Neutrophil (primary cell): ENCODE data around the gene GABRB2.
"Not testable (repeated sequence)": the region's sequence is repeated elsewhere in the genome, so short reads cannot be mapped to it uniquely, and the experiment has no call there.

Experiments
- H3K27ac ChIP-seq: fragments of 200-600 bp; sonication (generic); 2 replicates; pipeline ENCODE4 v1.5.1; 2016; ENCODE audit warnings: mild to moderate bottlenecking, moderate library complexity
- H3K27me3 ChIP-seq: fragments of 200-600 bp; sonication (generic); 2 replicates; pipeline ENCODE4 v1.6.0; 2016; ENCODE audit warnings: mild to moderate bottlenecking
- H3K36me3 ChIP-seq: fragments of 200-600 bp; sonication (generic); 2 replicates; pipeline ENCODE4 v1.5.1; 2017
- H3K4me1 ChIP-seq, 2 experiments: fragments of 200-600 bp in 1 of 2; sonication (generic) in 1 of 2; 1 replicate in 1 of 2; 2 replicates in 1 of 2; pipeline versions ENCODE4 v1.5.1 to v1.6.1; 2013 to 2016; ENCODE audit warnings: low read depth in 1 of 2, low read length in 1 of 2, mild to moderate bottlenecking in 1 of 2, moderate library complexity in 1 of 2; ENCODE audit not compliant: control insufficient read depth in 1 of 2, insufficient read depth in 1 of 2
- H3K4me3 ChIP-seq, 2 experiments: fragments of 200-600 bp in 1 of 2; sonication (generic) in 1 of 2; 1 replicate in 1 of 2; 2 replicates in 1 of 2; pipeline ENCODE4 v1.5.1; 2013 to 2016; ENCODE audit warnings: low read depth in 1 of 2, low read length in 1 of 2, mild to moderate bottlenecking in 1 of 2, moderate library complexity in 1 of 2
- H3K9me3 ChIP-seq: fragments of 200-600 bp; sonication (generic); 2 replicates; pipeline ENCODE4 v1.5.1; 2016
- TF ChIP-seq, protein P1 (sequence below): fragments of 200-600 bp; sonication (generic); IDR thresholded peaks from 2 replicates; pipeline ENCODE4 v1.5.1; 2016; ENCODE audit warnings: antibody characterized with exemption

The GABRB2 gene

GRCh38 chr5:161246749-161247148 lies 299.8 kb downstream of the GABRB2 start:
- TF ChIP-seq, protein P1, sequence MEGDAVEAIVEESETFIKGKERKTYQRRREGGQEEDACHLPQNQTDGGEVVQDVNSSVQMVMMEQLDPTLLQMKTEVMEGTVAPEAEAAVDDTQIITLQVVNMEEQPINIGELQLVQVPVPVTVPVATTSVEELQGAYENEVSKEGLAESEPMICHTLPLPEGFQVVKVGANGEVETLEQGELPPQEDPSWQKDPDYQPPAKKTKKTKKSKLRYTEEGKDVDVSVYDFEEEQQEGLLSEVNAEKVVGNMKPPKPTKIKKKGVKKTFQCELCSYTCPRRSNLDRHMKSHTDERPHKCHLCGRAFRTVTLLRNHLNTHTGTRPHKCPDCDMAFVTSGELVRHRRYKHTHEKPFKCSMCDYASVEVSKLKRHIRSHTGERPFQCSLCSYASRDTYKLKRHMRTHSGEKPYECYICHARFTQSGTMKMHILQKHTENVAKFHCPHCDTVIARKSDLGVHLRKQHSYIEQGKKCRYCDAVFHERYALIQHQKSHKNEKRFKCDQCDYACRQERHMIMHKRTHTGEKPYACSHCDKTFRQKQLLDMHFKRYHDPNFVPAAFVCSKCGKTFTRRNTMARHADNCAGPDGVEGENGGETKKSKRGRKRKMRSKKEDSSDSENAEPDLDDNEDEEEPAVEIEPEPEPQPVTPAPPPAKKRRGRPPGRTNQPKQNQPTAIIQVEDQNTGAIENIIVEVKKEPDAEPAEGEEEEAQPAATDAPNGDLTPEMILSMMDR, result no peak
- no peaks in the 10 kb centered on the region for H3K9me3 ChIP-seq
- no peaks in the 10 kb centered on the region for H3K4me1 ChIP-seq
- no peaks in the 10 kb centered on the region for H3K27me3 ChIP-seq
- H3K27ac ChIP-seq, result no peak overlapping the region
- no peaks in the 10 kb centered on the region for H3K36me3 ChIP-seq
- H3K4me3 ChIP-seq, result no peak overlapping the region

DNA sequence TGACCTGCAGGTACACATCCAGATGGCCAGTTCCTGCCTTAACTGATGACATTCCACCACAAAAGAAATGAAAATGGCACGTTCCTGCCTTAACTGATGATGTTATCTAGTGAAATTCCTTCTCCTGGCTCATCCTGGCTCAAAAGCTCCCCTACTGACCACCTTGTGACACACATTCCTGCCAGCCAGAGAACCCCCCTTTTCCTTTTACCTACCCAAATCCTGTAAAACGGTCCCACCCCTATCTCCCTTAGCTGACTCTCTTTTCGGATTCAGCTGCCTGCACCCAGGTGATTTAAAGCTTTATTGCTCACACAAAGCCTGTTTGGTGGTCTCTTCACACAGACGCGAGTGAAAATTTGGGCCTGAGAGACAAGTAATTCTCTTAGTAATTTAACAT lies 300.7 kb downstream of the GABRB2 start:
- H3K4me1 ChIP-seq, H3K4me3 ChIP-seq, H3K9me3 ChIP-seq, H3K27ac ChIP-seq, H3K36me3 ChIP-seq, H3K27me3 ChIP-seq: not testable (repeated sequence)
